Endothelial cell (in vitro differentiated cells): Measurements from ENCODE around the gene KCNIP4. TPM values are rescaled to one million over a fixed set of nuclear protein-coding genes. Genes with fewer than 3 reads are reported as not detected.

Experiments used
- DNase-seq: peaks from one replicate; pipeline ENCODE4 v3.0.0; 2021; ENCODE audit warnings: low spot score
- H3K27ac Mint-ChIP-seq: one replicate; pipeline ENCODE4 v1.8.0; 2021; ENCODE audit warnings: mixed read lengths, inconsistent platforms; ENCODE audit not compliant: unreplicated experiment
- H3K27me3 Mint-ChIP-seq: one replicate; pipeline ENCODE4 v1.8.0; 2021; ENCODE audit warnings: mild to moderate bottlenecking, moderate library complexity, mixed read lengths, inconsistent platforms; ENCODE audit not compliant: unreplicated experiment
- H3K36me3 Mint-ChIP-seq: one replicate; pipeline ENCODE4 v1.8.0; 2021; ENCODE audit warnings: mild to moderate bottlenecking, low read depth, mixed read lengths, inconsistent platforms; ENCODE audit not compliant: unreplicated experiment
- H3K4me1 Mint-ChIP-seq: one replicate; pipeline ENCODE4 v1.8.0; 2021; ENCODE audit warnings: mild to moderate bottlenecking, mixed read lengths, inconsistent platforms; ENCODE audit not compliant: unreplicated experiment
- H3K4me3 Mint-ChIP-seq: one replicate; pipeline ENCODE4 v1.8.0; 2021; ENCODE audit warnings: mild to moderate bottlenecking, mixed read lengths, inconsistent platforms; ENCODE audit not compliant: unreplicated experiment
- H3K9me3 Mint-ChIP-seq: one replicate; pipeline ENCODE4 v1.8.0; 2021; ENCODE audit warnings: mixed read lengths, inconsistent platforms; ENCODE audit not compliant: unreplicated experiment
- CTCF ChIP-seq: fragments of 200-600 bp; sonication (generic); IDR thresholded peaks from one replicate; pipeline ENCODE4 v1.5.0; 2021; ENCODE audit warnings: antibody characterized with exemption; ENCODE audit not compliant: unreplicated experiment
- total RNA-seq: library from RNA; stranded (reverse); fragmentation: NEBNext Ultra II Directional; extraction: Animal tissue kit (Norgen Biotek cat#: 25700); gene quantifications from one replicate; pipeline ENCODE4 v1.2.1, GENCODE V29; 2021; ENCODE audit not compliant: unreplicated experiment

The KCNIP4 gene
- total RNA-seq, 1 donor from 2014 or later = 0.31 TPM

- no peak overlapping the region for H3K4me3 Mint-ChIP-seq
- H3K27ac Mint-ChIP-seq = no peak overlapping the region
- TF ChIP-seq CTCF = no peak
- no peaks in the 10 kb centered on the region for H3K4me1 Mint-ChIP-seq
- H3K36me3 Mint-ChIP-seq = no peaks in the 10 kb centered on the region
- no peaks in the 10 kb centered on the region for H3K9me3 Mint-ChIP-seq
- no peak for DNase-seq
- H3K27me3 Mint-ChIP-seq = no peaks in the 10 kb centered on the region
Observed at GRCh38 chr4:21411086-21411485, 537.5 kb downstream of the KCNIP4 start.

- Mint-ChIP-seq H3K4me1 (no peaks in the 10 kb centered on the region), H3K9me3 (no peaks in the 10 kb centered on the region), H3K4me3 (no peak overlapping the region), H3K27me3 (no peaks in the 10 kb centered on the region), H3K36me3 (no peaks in the 10 kb centered on the region), H3K27ac (no peak overlapping the region)
- TF ChIP-seq CTCF = no peak
- no peak for DNase-seq
Observed at GRCh38 chr4:21410372-21410771, 538.2 kb downstream of the KCNIP4 start.

GRCh38 chr4:21387683-21388082 is 560.9 kb downstream of the KCNIP4 start:
- no peak overlapping the region for H3K27ac Mint-ChIP-seq
- no peak for TF ChIP-seq CTCF
- H3K9me3 Mint-ChIP-seq = no peaks in the 10 kb centered on the region
- H3K36me3 Mint-ChIP-seq = no peaks in the 10 kb centered on the region
- H3K4me1 Mint-ChIP-seq = no peaks in the 10 kb centered on the region
- no peak overlapping the region for H3K4me3 Mint-ChIP-seq
- DNase-seq = no peak
- peaks cover 1% of the 10 kb centered on the region for H3K27me3 Mint-ChIP-seq

DNA sequence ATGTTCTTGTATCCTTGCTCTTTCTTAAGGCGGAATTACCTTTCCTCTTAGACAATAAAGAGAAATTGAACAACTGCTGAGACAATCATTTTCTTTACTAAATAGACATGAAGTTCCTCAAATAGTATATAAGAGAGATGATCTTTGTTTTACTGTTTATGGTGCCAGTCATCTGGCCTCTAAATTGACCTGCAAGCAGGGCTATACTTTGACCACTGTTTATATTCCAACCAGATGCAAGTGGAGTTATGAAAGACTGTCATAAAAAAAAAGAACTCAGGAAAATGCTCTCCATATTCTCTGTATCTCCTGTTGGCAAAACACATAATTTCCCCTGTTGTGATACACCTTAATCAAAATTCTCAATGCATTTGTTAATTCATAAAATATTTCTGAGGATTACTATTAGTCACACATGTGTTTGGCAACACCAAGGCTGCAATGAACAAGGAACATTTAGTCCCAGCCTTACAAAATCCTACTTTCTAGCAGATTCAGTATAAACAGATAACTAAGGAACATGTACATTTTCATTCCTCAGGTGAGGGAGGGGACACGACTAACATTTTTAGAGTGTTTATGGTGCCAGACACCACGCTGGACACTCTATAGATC is 562.3 kb downstream of the KCNIP4 start:
- Mint-ChIP-seq H3K36me3 (no peaks in the 10 kb centered on the region), H3K4me1 (no peaks in the 10 kb centered on the region), H3K27me3 (peaks cover 1% of the 10 kb centered on the region), H3K4me3 (no peak overlapping the region), H3K9me3 (no peaks in the 10 kb centered on the region), H3K27ac (no peak overlapping the region)
- no peak for DNase-seq
- TF ChIP-seq CTCF = no peak

DNA sequence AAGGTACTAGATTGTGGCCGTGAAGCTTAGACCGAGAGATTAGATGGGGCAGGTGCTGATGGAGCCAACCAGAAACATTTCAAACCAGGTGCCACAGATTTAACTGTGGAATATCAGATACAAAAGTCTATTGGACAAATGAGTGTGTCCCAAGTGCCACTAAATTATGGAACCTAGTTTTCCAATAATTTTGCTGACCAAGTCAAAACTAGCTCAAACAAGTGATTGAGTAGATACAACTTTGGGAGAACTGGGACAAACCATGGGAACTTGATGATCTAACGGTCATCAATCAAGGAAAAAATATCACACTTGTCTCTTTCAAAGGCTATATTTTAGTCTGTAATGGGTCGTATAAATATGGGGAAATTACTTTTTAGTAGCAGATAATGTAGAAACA is 562.9 kb downstream of the KCNIP4 start:
- Mint-ChIP-seq H3K27me3 (peaks cover 1% of the 10 kb centered on the region), H3K4me1 (no peaks in the 10 kb centered on the region), H3K27ac (no peak overlapping the region), H3K4me3 (no peak overlapping the region), H3K9me3 (no peaks in the 10 kb centered on the region), H3K36me3 (no peaks in the 10 kb centered on the region)
- no peak for DNase-seq
- TF ChIP-seq CTCF = no peak
